KOPT-K1 (cell line): Measurements from ENCODE around the gene NEUROG1.

Experiments
- H3K27ac ChIP-seq: fragments of 200-600 bp; sonication (generic); 2 replicates; pipeline ENCODE4 v1.5.1; 2016; ENCODE audit warnings: antibody characterized with exemption, mild to moderate bottlenecking, low read depth, low read length; ENCODE audit not compliant: poor library complexity, severe bottlenecking
- H3K36me3 ChIP-seq: fragments of 200-600 bp; sonication (generic); 2 replicates; pipeline ENCODE4 v1.5.1; 2017; ENCODE audit warnings: antibody characterized with exemption, mild to moderate bottlenecking, low read length, moderate library complexity; ENCODE audit not compliant: insufficient read depth
- H3K9me3 ChIP-seq: fragments of 200-600 bp; sonication (generic); 2 replicates; pipeline ENCODE4 v1.5.1; 2017; ENCODE audit warnings: antibody characterized with exemption, low read length, mild to moderate bottlenecking; ENCODE audit not compliant: insufficient read depth, poor library complexity, severe bottlenecking

NEUROG1 gene

DNA sequence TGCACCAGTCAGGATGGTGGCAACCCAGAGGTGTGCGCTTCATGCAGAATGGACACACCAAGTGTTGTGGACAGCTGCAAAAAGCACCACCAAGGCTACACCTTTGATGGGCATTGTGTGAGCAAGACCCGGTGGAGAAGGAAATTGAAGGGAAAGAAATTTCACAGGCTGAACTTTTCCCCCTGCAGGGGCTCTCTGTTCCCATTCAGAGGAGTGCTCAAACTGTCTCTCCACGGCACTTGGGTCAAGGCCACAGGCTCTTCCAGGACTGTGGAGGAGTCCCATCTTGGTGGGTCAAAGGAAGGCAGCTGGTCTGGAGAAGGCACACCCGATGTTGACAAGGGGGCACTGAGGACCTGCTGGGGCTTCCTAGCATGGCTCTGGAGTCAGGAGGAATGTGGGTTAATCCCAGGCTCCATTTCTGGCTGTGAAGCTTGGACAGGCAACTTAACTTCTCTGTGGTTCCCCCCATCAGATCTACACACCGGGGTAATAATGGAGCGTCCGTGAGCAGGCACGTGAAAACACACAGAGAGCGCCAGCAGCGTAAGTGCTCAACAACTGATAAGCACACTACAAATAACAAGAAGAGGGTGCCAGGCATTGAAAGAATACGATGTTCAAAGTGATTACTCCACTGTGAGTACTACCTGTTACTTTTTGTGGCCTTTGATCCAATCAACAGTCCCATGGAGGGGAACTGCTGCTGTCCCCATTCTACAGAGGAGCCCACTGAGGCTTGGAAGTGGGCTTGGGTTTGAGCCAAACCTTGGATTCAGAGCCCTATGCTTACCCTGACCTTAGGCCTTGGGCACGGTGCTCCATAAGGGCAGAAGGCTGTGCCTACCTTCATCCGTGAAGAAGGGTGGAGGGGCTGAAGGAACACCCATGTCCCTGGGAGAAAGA, 49.4 kb downstream of the NEUROG1 start:
- Histone ChIP-seq H3K9me3 (no peaks in the 10 kb centered on the region), H3K36me3 (no peaks in the 10 kb centered on the region), H3K27ac (no peak overlapping the region)

DNA sequence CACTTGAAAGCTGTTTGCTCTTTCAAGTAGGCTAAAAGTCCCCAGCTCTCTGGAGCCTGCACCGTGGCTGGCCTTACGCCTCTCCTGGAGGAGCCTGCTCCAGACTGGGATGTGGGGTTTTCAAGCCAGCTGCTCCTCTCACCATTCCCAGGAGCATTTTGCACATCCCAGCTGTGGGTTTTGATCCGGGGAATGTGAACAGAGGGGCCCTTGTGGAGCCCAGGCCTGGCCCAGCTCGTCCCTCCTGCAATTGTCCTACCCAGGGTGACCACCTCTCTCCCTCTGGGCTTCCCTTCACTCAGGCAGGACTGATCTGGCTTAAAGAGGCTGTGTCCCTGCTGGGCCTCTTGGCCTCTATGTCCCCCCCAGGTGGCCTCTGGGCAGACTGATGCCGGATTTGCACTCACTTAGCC, 51.1 kb downstream of the NEUROG1 start:
- no peaks in the 10 kb centered on the region for H3K9me3 ChIP-seq
- H3K27ac ChIP-seq, result no peak overlapping the region
- no peaks in the 10 kb centered on the region for H3K36me3 ChIP-seq
